K562 (cell line): ENCODE data around the gene ADAT3.

Source experiments
- CHD2 ChIP-seq: IDR thresholded peaks from 2 replicates; pipeline ENCODE4 v1.6.1; 2011; ENCODE audit warnings: low read depth, low read length
- EZH2 ChIP-seq: IDR thresholded peaks from 2 replicates; pipeline ENCODE4 v1.6.1; 2012; ENCODE audit warnings: low read depth, mild to moderate bottlenecking, inconsistent platforms, low read length, borderline replicate concordance
- GATAD2B ChIP-seq: fragments of 450-650 bp; IDR thresholded peaks from 2 replicates; pipeline ENCODE4 v1.6.1; 2017; ENCODE audit warnings: mild to moderate bottlenecking, borderline replicate concordance
- HMG20B ChIP-seq: fragments of 250-450 bp; sonication (Bioruptor Pico); IDR thresholded peaks from 2 replicates; pipeline ENCODE4 v1.5.0; 2021; ENCODE audit warnings: mild to moderate bottlenecking
- ZBTB7A ChIP-seq: IDR thresholded peaks from 2 replicates; pipeline ENCODE4 v1.6.1; 2011; ENCODE audit warnings: low read depth, mild to moderate bottlenecking, low read length, moderate library complexity, borderline replicate concordance; ENCODE audit not compliant: control insufficient read depth
- ZNF354B ChIP-seq: fragments of 250-450 bp; sonication (Bioruptor Pico); IDR thresholded peaks from 2 replicates; pipeline ENCODE4 v1.4.0; 2020
- ZSCAN29 ChIP-seq: fragments of 450-650 bp; IDR thresholded peaks from 2 replicates; pipeline ENCODE4 v1.6.1; 2017
- TF ChIP-seq, protein P1 (sequence below), 3 experiments: IDR thresholded peaks in 2 of 3; conservative IDR thresholded peaks in 1 of 3; 2 replicates each; pipeline ENCODE4 v1.5.1; 2011 to 2012; ENCODE audit warnings: low read length in 3 of 3, mild to moderate bottlenecking in 3 of 3, control low read depth in 2 of 3, improper control_type of control experiment in 1 of 3, inconsistent platforms in 1 of 3, low read depth in 1 of 3, mixed read lengths in 1 of 3, moderate library complexity in 1 of 3; ENCODE audit not compliant: insufficient read depth in 2 of 3
- TF ChIP-seq, protein P2 (sequence below): fragments of 200-800 bp; sonication (Bioruptor generic); IDR thresholded peaks from 2 replicates; pipeline ENCODE4 v1.6.1; 2016; ENCODE audit warnings: missing genetic modification characterization, missing compliant biosample characterization
- TF ChIP-seq, protein P3 (sequence below): fragments of 250-450 bp; sonication (Bioruptor Pico); IDR thresholded peaks from 2 replicates; pipeline ENCODE4 v1.5.0; 2022; ENCODE audit warnings: mild to moderate bottlenecking

DNA sequence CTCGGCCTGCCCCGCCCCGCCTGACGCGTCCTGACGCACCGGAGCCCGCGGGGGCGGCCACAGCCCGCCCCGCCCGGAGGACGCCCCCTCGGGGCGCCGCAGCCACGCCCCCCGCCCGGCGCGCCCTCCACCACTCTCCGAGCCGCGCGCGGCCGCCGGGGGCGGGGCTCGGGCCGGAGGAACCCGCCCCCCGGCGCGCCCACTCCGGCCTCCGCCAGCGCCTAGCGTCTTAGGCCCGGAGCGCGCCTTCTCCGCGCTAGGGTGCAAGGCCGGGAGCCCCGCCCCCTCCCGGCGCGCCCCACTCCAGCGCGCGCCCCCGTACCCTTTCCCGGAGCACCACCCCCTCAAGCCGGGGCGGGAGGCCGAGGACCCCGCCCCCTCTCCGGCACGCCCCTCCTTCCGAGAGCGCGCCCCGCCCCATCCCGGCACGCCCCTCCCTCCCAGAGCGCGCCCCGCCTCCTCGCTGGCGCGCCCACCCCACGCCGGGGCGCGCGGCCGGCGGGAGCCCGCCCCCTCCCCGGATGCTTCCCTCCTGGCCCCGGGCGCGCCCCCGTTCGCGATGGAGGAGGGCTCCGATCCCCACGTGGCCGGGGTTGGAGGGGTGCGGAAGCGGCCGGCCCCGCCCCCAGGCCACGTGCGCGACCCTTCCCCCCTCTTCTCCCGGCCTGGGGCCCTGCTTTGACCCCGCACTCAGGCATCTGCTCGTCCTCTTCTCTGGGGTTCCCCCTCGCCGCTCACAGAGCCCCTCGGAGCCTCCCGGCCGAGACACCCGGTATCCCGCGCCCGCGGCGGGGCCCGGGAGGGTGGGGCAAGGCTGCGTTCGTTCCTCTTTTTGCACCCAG, 41.3 kb upstream of the ADAT3 start:
- TF ChIP-seq, protein P1, sequence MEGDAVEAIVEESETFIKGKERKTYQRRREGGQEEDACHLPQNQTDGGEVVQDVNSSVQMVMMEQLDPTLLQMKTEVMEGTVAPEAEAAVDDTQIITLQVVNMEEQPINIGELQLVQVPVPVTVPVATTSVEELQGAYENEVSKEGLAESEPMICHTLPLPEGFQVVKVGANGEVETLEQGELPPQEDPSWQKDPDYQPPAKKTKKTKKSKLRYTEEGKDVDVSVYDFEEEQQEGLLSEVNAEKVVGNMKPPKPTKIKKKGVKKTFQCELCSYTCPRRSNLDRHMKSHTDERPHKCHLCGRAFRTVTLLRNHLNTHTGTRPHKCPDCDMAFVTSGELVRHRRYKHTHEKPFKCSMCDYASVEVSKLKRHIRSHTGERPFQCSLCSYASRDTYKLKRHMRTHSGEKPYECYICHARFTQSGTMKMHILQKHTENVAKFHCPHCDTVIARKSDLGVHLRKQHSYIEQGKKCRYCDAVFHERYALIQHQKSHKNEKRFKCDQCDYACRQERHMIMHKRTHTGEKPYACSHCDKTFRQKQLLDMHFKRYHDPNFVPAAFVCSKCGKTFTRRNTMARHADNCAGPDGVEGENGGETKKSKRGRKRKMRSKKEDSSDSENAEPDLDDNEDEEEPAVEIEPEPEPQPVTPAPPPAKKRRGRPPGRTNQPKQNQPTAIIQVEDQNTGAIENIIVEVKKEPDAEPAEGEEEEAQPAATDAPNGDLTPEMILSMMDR (IDR thresholded peaks at IDR 0.05 in 2 of 3, conservative IDR thresholded peaks at IDR 0.05 in 1 of 3; ENCODE audit: insufficient read depth in 2 of 3, low read depth in 1 of 3, low read length in 3 of 3), result no peak; a peak in 1 of 6 replicates
- no peak; the same call in 1 of the 2 replicates for TF ChIP-seq CHD2
- TF ChIP-seq, protein P2, sequence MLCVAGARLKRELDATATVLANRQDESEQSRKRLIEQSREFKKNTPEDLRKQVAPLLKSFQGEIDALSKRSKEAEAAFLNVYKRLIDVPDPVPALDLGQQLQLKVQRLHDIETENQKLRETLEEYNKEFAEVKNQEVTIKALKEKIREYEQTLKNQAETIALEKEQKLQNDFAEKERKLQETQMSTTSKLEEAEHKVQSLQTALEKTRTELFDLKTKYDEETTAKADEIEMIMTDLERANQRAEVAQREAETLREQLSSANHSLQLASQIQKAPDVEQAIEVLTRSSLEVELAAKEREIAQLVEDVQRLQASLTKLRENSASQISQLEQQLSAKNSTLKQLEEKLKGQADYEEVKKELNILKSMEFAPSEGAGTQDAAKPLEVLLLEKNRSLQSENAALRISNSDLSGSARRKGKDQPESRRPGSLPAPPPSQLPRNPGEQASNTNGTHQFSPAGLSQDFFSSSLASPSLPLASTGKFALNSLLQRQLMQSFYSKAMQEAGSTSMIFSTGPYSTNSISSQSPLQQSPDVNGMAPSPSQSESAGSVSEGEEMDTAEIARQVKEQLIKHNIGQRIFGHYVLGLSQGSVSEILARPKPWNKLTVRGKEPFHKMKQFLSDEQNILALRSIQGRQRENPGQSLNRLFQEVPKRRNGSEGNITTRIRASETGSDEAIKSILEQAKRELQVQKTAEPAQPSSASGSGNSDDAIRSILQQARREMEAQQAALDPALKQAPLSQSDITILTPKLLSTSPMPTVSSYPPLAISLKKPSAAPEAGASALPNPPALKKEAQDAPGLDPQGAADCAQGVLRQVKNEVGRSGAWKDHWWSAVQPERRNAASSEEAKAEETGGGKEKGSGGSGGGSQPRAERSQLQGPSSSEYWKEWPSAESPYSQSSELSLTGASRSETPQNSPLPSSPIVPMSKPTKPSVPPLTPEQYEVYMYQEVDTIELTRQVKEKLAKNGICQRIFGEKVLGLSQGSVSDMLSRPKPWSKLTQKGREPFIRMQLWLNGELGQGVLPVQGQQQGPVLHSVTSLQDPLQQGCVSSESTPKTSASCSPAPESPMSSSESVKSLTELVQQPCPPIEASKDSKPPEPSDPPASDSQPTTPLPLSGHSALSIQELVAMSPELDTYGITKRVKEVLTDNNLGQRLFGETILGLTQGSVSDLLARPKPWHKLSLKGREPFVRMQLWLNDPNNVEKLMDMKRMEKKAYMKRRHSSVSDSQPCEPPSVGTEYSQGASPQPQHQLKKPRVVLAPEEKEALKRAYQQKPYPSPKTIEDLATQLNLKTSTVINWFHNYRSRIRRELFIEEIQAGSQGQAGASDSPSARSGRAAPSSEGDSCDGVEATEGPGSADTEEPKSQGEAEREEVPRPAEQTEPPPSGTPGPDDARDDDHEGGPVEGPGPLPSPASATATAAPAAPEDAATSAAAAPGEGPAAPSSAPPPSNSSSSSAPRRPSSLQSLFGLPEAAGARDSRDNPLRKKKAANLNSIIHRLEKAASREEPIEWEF (CRISPR knock-in tag), result no peak
- TF ChIP-seq, protein P3, sequence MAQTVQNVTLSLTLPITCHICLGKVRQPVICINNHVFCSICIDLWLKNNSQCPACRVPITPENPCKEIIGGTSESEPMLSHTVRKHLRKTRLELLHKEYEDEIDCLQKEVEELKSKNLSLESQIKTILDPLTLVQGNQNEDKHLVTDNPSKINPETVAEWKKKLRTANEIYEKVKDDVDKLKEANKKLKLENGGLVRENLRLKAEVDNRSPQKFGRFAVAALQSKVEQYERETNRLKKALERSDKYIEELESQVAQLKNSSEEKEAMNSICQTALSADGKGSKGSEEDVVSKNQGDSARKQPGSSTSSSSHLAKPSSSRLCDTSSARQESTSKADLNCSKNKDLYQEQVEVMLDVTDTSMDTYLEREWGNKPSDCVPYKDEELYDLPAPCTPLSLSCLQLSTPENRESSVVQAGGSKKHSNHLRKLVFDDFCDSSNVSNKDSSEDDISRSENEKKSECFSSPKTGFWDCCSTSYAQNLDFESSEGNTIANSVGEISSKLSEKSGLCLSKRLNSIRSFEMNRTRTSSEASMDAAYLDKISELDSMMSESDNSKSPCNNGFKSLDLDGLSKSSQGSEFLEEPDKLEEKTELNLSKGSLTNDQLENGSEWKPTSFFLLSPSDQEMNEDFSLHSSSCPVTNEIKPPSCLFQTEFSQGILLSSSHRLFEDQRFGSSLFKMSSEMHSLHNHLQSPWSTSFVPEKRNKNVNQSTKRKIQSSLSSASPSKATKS (CRISPR knock-in tag), result no peak
- 0 out of 2 replicates have a peak, but pooled peaks have one; percentile 13 for TF ChIP-seq GATAD2B
- no peak for TF ChIP-seq ZNF354B
- TF ChIP-seq ZSCAN29, result no peak
- no peak for TF ChIP-seq HMG20B (CRISPR knock-in tag)
- TF ChIP-seq ZBTB7A, result peak; percentile 67
- no peak for TF ChIP-seq EZH2
